ENCODE measurements around the gene NAT8L. TPM values are rescaled to one million over a fixed set of nuclear protein-coding genes. Genes with fewer than 3 reads are reported as not detected.

The NAT8L gene
- total RNA-seq, 1 experiment from 2014 or later: 13.9 TPM

DNA sequence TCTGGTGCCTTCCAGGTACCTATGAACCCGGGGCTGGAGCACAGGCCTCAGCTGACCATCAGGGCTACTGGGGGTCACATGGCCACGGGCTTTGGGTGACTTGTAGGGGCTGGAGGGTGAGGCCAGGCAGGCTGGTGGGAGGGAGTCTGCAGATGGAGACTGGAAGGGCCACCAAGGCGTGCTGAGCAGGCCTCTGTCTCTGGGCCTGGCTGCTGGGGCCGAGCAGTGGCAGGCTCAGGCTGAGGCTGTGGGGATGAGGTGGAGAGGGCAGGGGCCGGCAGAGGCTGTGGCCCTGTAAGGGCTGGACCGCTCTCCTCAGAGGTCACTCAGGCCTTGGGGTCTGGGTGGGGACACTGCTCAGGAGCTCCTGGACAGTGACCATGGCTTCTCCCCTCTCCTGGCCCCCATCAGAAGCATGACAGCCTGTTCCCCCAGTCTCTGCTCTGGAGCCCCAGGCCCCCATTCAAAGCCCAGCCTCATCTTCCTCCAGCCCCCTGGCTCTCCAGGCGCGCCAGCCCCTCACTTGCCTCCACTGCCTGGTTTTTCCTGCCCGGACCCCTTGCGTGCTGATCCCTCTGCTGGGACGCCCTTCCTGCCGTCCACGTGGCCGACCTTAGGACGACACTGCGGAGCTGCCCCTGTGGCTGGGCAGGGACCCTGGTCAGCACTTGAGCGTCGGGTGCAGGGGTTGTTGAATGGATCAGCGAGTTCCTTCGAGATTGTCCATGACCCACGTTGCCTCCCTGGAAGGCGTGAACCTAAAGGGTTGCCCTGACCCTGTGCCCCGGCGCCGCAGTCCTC lies 11.1 kb upstream of the NAT8L start:
- H3K9me3 Mint-ChIP-seq: no peaks in the 10 kb centered on the region
- H3K23ac ChIP-seq (ENCODE audit: insufficient read length, low read depth, low read length): no peak overlapping the region
- no peak overlapping the region for H3K18ac ChIP-seq (ENCODE audit: insufficient read length, low read depth, low read length)
- peaks cover 9 to 13% of the 10 kb centered on the region in 2 experiments for H3K4me1 Mint-ChIP-seq
- no peaks in the 10 kb centered on the region for H3K79me2 ChIP-seq (ENCODE audit: insufficient read depth, low read length)
- no peak overlapping the region for H2BK15ac ChIP-seq (ENCODE audit: low read depth, low read length)
- H3T11ph ChIP-seq (ENCODE audit: low read length): no peak overlapping the region
- H4K5ac ChIP-seq (ENCODE audit: insufficient read length, low read depth, low read length): no peak overlapping the region
- no peak overlapping the region for H2BK20ac ChIP-seq (ENCODE audit: low read depth, low read length, poor library complexity, severe bottlenecking)
- no peak overlapping the region for H3K56ac ChIP-seq (ENCODE audit: insufficient read length, low read depth, low read length)
- TF ChIP-seq, protein P1, sequence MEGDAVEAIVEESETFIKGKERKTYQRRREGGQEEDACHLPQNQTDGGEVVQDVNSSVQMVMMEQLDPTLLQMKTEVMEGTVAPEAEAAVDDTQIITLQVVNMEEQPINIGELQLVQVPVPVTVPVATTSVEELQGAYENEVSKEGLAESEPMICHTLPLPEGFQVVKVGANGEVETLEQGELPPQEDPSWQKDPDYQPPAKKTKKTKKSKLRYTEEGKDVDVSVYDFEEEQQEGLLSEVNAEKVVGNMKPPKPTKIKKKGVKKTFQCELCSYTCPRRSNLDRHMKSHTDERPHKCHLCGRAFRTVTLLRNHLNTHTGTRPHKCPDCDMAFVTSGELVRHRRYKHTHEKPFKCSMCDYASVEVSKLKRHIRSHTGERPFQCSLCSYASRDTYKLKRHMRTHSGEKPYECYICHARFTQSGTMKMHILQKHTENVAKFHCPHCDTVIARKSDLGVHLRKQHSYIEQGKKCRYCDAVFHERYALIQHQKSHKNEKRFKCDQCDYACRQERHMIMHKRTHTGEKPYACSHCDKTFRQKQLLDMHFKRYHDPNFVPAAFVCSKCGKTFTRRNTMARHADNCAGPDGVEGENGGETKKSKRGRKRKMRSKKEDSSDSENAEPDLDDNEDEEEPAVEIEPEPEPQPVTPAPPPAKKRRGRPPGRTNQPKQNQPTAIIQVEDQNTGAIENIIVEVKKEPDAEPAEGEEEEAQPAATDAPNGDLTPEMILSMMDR (conservative IDR thresholded peaks at IDR 0.05): no peak
- H3K79me1 ChIP-seq (ENCODE audit: insufficient read depth, low read depth, low read length, poor library complexity, severe bottlenecking): no peaks in the 10 kb centered on the region
- H4K91ac ChIP-seq (ENCODE audit: insufficient read length, low read depth, low read length): no peak overlapping the region
- no peak overlapping the region for H3K4me3 Mint-ChIP-seq
- H3K9ac ChIP-seq (ENCODE audit: extremely low read depth, insufficient read length, low read length): no peak overlapping the region
- H2AK5ac ChIP-seq (ENCODE audit: insufficient read length, low read length): no peak overlapping the region
- H2BK5ac ChIP-seq (ENCODE audit: insufficient read length, low read length): no peak overlapping the region
- no peak overlapping the region; the same call in 1 of the 2 replicates for H3K14ac ChIP-seq (ENCODE audit: insufficient read depth, low read length)
- no peak overlapping the region for H3K27ac ChIP-seq (ENCODE audit: insufficient read length, low read depth, low read length)
- no peak overlapping the region for H2AFZ ChIP-seq (ENCODE audit: low read length)
- H3K4me1 ChIP-seq (ENCODE audit: insufficient read depth, low read length): no peaks in the 10 kb centered on the region
- peaks cover 4% of the 10 kb centered on the region for H3K27me3 ChIP-seq (ENCODE audit: insufficient read depth, low read length)
- H4K8ac ChIP-seq (replicated peaks; ENCODE audit: insufficient read length, low read depth, low read length): no peak overlapping the region
- H3K27me3 Mint-ChIP-seq (ENCODE audit: low read depth): peaks cover 56% of the 10 kb centered on the region
- no peak overlapping the region for H3K4me2 ChIP-seq (ENCODE audit: insufficient read depth, insufficient read length, low read length)
- H2BK12ac ChIP-seq (ENCODE audit: insufficient read length, low read depth, low read length): no peak overlapping the region
- no peaks in the 10 kb centered on the region for H3K23me2 ChIP-seq (ENCODE audit: insufficient read length, low read depth, low read length, poor library complexity, severe bottlenecking)
- H3K9me3 ChIP-seq (ENCODE audit: control insufficient read depth, low read depth, low read length): no peaks in the 10 kb centered on the region
- no CpG with 5 or more reads among the region's 25 CpGs for WGBS (ENCODE audit: extremely low coverage, insufficient read length, low lambda C conversion rate)
- H4K20me1 ChIP-seq (ENCODE audit: control insufficient read depth, insufficient read depth, insufficient read length): no peaks in the 10 kb centered on the region
- no peak for DNase-seq
- H3K36me3 Mint-ChIP-seq (ENCODE audit: insufficient read depth in 1 of 3, low read depth in 3 of 3): no peaks in the 10 kb centered on the region; a peak in 1 of 7 replicates
- H3K27ac Mint-ChIP-seq: no peak overlapping the region
- H3K4ac ChIP-seq (ENCODE audit: low read depth, low read length): no peak overlapping the region
- no peak overlapping the region for H2BK120ac ChIP-seq (ENCODE audit: low read depth, low read length, poor library complexity, severe bottlenecking)

All from H9 (cell line).